Endothelial cell (in vitro differentiated cells): Measurements from ENCODE around the gene F7. TPM values are rescaled to one million over a fixed set of nuclear protein-coding genes. Genes with fewer than 3 reads are reported as not detected.

Source experiments
- DNase-seq: peaks from one replicate; pipeline ENCODE4 v3.0.0; 2021; ENCODE audit warnings: low spot score
- H3K27ac Mint-ChIP-seq: one replicate; pipeline ENCODE4 v1.8.0; 2021; ENCODE audit warnings: mixed read lengths, inconsistent platforms; ENCODE audit not compliant: unreplicated experiment
- H3K27me3 Mint-ChIP-seq: one replicate; pipeline ENCODE4 v1.8.0; 2021; ENCODE audit warnings: mild to moderate bottlenecking, moderate library complexity, mixed read lengths, inconsistent platforms; ENCODE audit not compliant: unreplicated experiment
- H3K36me3 Mint-ChIP-seq: one replicate; pipeline ENCODE4 v1.8.0; 2021; ENCODE audit warnings: mild to moderate bottlenecking, low read depth, mixed read lengths, inconsistent platforms; ENCODE audit not compliant: unreplicated experiment
- H3K4me1 Mint-ChIP-seq: one replicate; pipeline ENCODE4 v1.8.0; 2021; ENCODE audit warnings: mild to moderate bottlenecking, mixed read lengths, inconsistent platforms; ENCODE audit not compliant: unreplicated experiment
- H3K4me3 Mint-ChIP-seq: one replicate; pipeline ENCODE4 v1.8.0; 2021; ENCODE audit warnings: mild to moderate bottlenecking, mixed read lengths, inconsistent platforms; ENCODE audit not compliant: unreplicated experiment
- H3K9me3 Mint-ChIP-seq: one replicate; pipeline ENCODE4 v1.8.0; 2021; ENCODE audit warnings: mixed read lengths, inconsistent platforms; ENCODE audit not compliant: unreplicated experiment
- total RNA-seq: library from RNA; stranded (reverse); fragmentation: NEBNext Ultra II Directional; extraction: Animal tissue kit (Norgen Biotek cat#: 25700); gene quantifications from one replicate; pipeline ENCODE4 v1.2.1, GENCODE V29; 2021; ENCODE audit not compliant: unreplicated experiment
- TF ChIP-seq, protein P1 (sequence below): fragments of 200-600 bp; sonication (generic); IDR thresholded peaks from one replicate; pipeline ENCODE4 v1.5.0; 2021; ENCODE audit warnings: antibody characterized with exemption; ENCODE audit not compliant: unreplicated experiment

F7 gene
- total RNA-seq, 1 donor from 2014 or later = not detected

DNA sequence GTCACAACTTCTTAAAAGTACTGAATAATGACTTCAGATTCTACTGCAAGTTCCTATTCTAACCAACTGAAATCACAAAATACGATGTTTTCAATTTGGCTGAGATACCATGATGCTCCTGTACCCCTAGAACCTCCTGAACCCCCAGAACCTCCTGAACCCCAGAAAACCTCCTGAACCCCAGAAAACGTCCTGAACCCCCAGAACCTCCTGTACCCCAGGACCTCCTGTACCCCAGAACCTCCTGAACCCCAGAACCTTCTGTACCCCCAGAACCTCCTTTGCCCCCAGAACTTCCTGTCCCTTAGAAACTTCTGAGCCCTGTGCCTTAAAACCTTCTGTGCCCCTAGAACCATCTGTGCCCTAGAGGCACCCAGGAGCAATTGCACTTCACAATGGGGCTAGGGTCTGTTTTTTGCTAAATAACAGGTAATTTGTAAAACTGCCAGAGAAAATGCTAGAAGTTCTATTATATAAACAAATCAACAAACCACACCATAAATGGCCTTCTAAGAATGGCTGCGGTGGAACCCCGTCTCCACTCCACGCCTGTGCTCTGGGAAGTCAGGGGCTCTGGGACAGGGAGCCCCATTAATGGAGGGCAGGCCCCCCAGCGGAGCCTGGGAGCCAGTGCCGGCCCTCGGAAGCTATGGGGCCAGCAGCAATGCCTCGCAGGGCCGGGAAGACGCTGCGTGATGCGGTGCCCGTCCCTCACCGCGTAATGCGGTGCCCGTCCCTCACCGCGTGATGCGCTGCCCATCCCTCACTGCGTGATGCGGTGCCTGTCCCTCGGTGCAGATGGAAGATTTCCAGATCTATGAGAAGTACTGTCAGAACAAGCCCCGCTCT is 21.3 kb upstream of the F7 start:
- Mint-ChIP-seq H3K4me3 (no peak overlapping the region), H3K27ac (peak overlapping the region; percentile 25)
- DNase-seq = no peak

DNA sequence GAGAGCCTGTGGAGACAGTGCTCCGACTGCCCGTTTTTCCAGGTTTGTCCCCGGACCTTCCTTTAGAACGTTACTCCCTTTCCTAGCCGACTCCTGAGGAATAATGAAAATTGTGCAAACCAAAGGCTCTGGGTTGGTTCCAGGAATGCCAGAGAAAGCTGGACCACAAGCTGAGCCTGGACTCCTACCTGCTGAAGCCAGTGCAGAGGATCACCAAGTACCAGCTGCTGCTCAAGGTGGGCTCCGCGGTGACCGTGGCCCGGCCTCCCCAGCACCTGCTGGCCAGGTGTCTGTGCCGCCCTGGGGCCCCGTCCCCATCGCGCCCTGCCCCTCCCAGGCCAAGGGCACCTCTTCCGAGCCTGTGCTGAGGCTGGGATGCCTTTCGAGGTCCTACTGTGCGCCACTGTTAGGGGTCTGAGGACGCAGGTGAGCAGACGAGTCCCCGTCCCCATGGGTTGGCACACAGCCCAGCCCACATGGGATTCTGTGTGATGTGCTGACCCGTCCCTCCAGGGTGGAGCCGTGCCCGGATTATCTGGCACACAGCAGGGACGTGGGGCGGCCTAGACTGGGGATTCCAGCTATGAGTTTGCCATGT is 20.5 kb upstream of the F7 start:
- H3K36me3 Mint-ChIP-seq = peaks cover 7% of the 10 kb centered on the region
- H3K4me1 Mint-ChIP-seq = peaks cover 4% of the 10 kb centered on the region
- H3K27ac Mint-ChIP-seq = no peak overlapping the region
- H3K9me3 Mint-ChIP-seq = no peaks in the 10 kb centered on the region
- TF ChIP-seq, protein P1, sequence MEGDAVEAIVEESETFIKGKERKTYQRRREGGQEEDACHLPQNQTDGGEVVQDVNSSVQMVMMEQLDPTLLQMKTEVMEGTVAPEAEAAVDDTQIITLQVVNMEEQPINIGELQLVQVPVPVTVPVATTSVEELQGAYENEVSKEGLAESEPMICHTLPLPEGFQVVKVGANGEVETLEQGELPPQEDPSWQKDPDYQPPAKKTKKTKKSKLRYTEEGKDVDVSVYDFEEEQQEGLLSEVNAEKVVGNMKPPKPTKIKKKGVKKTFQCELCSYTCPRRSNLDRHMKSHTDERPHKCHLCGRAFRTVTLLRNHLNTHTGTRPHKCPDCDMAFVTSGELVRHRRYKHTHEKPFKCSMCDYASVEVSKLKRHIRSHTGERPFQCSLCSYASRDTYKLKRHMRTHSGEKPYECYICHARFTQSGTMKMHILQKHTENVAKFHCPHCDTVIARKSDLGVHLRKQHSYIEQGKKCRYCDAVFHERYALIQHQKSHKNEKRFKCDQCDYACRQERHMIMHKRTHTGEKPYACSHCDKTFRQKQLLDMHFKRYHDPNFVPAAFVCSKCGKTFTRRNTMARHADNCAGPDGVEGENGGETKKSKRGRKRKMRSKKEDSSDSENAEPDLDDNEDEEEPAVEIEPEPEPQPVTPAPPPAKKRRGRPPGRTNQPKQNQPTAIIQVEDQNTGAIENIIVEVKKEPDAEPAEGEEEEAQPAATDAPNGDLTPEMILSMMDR = no peak
- no peak overlapping the region for H3K4me3 Mint-ChIP-seq
- H3K27me3 Mint-ChIP-seq = peaks cover 8% of the 10 kb centered on the region
- DNase-seq = no peak

More for the DNA sequence above, 21.3 kb upstream of the F7 start:
- Mint-ChIP-seq H3K9me3 (no peaks in the 10 kb centered on the region), H3K4me1 (peaks cover 7% of the 10 kb centered on the region), H3K36me3 (peaks cover 7% of the 10 kb centered on the region), H3K27me3 (peaks cover 8% of the 10 kb centered on the region)
- TF ChIP-seq, protein P1 = peak; percentile 32

DNA sequence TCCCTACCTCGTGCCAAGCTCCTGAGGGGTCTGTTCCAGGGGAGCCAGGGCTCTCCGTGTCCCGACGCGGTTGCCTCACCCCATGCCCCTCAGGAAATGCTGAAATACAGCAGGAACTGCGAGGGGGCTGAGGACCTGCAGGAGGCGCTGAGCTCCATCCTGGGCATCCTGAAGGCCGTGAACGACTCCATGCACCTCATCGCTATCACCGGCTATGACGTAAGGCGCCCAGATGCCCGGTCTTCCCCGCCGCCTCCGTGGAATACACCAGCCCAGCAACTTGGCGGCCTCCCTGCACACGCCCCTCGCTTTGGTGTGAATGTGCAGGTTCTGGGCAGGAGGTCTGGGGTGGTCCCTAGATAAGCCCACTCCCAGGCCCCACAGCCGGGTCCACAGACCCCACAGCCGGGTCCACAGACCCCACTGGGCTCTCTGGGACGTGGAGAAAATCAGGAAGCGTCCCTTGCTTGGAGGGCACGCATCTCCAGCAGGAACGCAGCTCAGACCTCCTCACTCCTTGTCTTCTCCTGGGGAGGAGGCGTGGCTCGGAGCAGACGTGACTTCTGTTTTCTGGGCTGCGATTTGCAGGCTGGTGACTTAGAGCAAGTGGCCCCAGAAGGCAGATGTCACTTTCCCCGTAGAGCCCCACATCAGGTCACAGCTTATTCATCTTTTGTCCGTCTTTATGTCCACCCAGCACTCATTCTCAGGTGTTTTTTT is 19.4 kb upstream of the F7 start:
- peaks cover 8% of the 10 kb centered on the region for H3K27me3 Mint-ChIP-seq
- TF ChIP-seq, protein P1 = no peak
- no peaks in the 10 kb centered on the region for H3K9me3 Mint-ChIP-seq
- DNase-seq = no peak
- H3K27ac Mint-ChIP-seq = no peak overlapping the region
- H3K4me3 Mint-ChIP-seq = no peak overlapping the region
- peaks cover 7% of the 10 kb centered on the region for H3K36me3 Mint-ChIP-seq
- peaks cover 4% of the 10 kb centered on the region for H3K4me1 Mint-ChIP-seq

DNA sequence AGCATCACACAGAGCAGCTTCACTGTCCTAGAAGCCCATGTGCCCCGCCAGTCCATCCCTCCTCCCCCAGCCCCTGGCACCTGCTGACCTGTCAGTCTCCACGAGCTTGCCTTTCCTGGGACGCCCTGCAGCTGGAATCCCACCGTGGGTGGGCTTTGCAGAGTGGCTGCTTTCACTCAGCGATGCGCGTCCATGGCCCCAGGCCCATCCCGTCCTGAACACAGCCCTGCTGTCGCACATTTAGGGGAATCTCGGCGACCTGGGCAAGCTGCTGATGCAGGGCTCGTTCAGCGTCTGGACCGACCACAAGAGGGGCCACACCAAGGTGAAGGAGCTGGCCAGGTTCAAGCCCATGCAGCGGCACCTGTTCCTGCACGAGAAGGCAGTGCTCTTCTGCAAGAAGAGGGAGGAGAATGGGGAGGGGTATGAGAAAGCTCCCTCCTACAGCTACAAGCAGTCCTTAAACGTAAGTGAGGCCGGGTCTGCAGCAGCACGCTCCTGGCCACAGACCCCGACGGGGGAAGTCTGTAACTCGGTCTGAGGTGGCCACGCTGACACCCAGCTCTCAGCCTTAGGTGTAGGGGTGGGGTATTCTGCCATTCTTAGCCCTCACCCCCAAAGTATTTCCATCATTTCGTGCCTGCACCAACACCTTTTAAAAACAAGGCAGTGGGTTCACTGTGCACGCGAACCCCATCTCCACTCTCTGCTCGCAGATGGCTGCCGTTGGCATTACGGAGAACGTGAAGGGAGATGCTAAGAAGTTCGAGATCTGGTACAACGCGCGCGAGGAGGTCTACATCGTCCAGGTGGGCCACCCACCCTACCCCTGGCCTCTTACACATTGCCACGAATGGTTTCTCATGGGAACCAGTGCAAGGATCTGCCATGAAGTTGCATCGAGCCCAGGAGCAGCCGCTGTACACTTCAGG is 18.3 kb upstream of the F7 start:
- DNase-seq = no peak
- Mint-ChIP-seq H3K27me3 (peaks cover 9% of the 10 kb centered on the region), H3K4me1 (no peaks in the 10 kb centered on the region), H3K36me3 (peaks cover 7% of the 10 kb centered on the region), H3K4me3 (no peak overlapping the region), H3K9me3 (no peaks in the 10 kb centered on the region), H3K27ac (no peak overlapping the region)
- TF ChIP-seq, protein P1 = no peak
